IMR-90 (cell line): ENCODE measurements around the gene ACOX2.

Source experiments
- POLR2A ChIP-seq: IDR thresholded peaks from 2 replicates; pipeline ENCODE4 v1.6.1; 2012; ENCODE audit warnings: mild to moderate bottlenecking, low read depth, low read length
- RFX5 ChIP-seq: IDR thresholded peaks from 2 replicates; pipeline ENCODE4 v1.8.0; 2012; ENCODE audit warnings: low read depth, mild to moderate bottlenecking, low read length, moderate library complexity
- TF ChIP-seq, protein P1 (sequence below): conservative IDR thresholded peaks from 2 replicates; pipeline ENCODE4 v1.5.1; 2012; ENCODE audit warnings: mild to moderate bottlenecking, low read depth, low read length, improper control_type of control experiment
- TF ChIP-seq, protein P2 (sequence below): fragments of 150-350 bp; IDR thresholded peaks from 2 replicates; pipeline ENCODE4 v1.6.1; 2017; ENCODE audit warnings: mild to moderate bottlenecking, antibody characterized with exemption, low read length, low read depth

DNA sequence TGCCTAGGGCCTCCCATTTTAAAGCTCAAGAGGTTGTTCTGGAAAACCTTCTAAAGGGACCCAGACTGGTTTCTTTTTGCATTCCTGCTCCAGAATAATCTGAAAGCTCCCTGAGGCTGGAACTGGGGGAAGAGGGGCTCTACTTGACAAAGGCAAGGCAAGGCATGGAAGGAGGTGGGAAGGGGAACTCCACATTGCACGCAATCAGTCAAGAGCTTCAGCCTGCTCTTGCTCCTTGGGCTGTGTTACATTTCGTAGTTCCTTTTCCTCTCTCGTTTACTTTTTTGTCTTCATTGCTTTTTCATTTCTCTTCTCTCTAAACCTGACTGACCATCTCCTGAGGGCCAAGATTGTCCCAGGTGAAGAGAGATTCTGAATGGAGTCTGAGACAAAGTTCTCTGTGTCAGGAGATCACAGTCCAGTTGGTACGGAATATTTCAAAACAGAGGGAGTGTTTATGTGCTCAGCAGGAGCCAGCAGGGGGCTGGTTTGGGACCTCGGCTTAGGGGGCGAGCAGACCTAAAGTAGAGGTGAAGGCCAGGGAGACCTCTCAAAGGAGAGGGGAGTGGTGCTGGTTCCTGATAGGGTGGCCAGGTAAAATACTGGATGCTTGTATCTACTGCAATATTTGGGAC is 51.1 kb downstream of the ACOX2 start:
- TF ChIP-seq, protein P1, sequence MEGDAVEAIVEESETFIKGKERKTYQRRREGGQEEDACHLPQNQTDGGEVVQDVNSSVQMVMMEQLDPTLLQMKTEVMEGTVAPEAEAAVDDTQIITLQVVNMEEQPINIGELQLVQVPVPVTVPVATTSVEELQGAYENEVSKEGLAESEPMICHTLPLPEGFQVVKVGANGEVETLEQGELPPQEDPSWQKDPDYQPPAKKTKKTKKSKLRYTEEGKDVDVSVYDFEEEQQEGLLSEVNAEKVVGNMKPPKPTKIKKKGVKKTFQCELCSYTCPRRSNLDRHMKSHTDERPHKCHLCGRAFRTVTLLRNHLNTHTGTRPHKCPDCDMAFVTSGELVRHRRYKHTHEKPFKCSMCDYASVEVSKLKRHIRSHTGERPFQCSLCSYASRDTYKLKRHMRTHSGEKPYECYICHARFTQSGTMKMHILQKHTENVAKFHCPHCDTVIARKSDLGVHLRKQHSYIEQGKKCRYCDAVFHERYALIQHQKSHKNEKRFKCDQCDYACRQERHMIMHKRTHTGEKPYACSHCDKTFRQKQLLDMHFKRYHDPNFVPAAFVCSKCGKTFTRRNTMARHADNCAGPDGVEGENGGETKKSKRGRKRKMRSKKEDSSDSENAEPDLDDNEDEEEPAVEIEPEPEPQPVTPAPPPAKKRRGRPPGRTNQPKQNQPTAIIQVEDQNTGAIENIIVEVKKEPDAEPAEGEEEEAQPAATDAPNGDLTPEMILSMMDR, result no peak
- TF ChIP-seq RFX5 (no peak), POLR2A (no peak)
- TF ChIP-seq, protein P2, sequence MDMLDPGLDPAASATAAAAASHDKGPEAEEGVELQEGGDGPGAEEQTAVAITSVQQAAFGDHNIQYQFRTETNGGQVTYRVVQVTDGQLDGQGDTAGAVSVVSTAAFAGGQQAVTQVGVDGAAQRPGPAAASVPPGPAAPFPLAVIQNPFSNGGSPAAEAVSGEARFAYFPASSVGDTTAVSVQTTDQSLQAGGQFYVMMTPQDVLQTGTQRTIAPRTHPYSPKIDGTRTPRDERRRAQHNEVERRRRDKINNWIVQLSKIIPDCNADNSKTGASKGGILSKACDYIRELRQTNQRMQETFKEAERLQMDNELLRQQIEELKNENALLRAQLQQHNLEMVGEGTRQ, result no peak
